Heart right ventricle (tissue), 16 donors: ENCODE data around the gene TBC1D12. TPM values are rescaled to one million over a fixed set of nuclear protein-coding genes. Genes with fewer than 3 reads are reported as not detected.
A peak's percentile ranks its signal among the peaks of the same experiment; 100 is the strongest.

ENCODE experiments used
- ATAC-seq, 8 donors: fragments of 200-7000 bp; cut with Tn5 transposase; one replicate each; pipeline ENCODE4 v1.9.1; 2020; ENCODE audit warnings: mild to moderate bottlenecking in 8 of 8, moderate library complexity in 8 of 8, moderate number of reproducible peaks in 1 of 8
- DNase-seq, 2 donors: peaks; one replicate each; pipeline ENCODE4 v3.0.0-alpha.2; 2020
- H3K27ac ChIP-seq, 10 donors: fragments of 200-600 bp; sonication (generic) in 2 of 10; one replicate each; pipeline versions ENCODE4 v1.5.0 to v1.8.0; 2020 to 2022; ENCODE audit warnings: mild to moderate bottlenecking in 3 of 10
- H3K27me3 ChIP-seq, 7 donors: fragments of 200-600 bp; one replicate each; pipeline ENCODE4 v1.8.0; 2021 to 2022; ENCODE audit warnings: mild to moderate bottlenecking in 2 of 7
- H3K36me3 ChIP-seq, 9 donors: fragments of 200-600 bp; sonication (generic) in 1 of 9; one replicate each; pipeline versions ENCODE4 v1.5.0 to v1.8.0; 2020 to 2022; ENCODE audit warnings: mild to moderate bottlenecking in 2 of 9
- H3K4me1 ChIP-seq, 9 donors: fragments of 200-600 bp; sonication (generic) in 1 of 9; one replicate each; pipeline versions ENCODE4 v1.5.0 to v1.8.0; 2020 to 2022; ENCODE audit warnings: mild to moderate bottlenecking in 4 of 9
- H3K4me3 ChIP-seq, 10 donors: fragments of 200-600 bp; sonication (generic) in 2 of 10; one replicate each; pipeline versions ENCODE4 v1.5.0 to v1.8.0; 2020 to 2022; ENCODE audit warnings: mild to moderate bottlenecking in 7 of 10, moderate library complexity in 2 of 10
- H3K9me3 ChIP-seq, 11 donors: fragments of 200-600 bp in 10 of 11; sonication (generic) in 2 of 11; one replicate each; pipeline versions ENCODE4 v1.5.0 to v1.8.0; 2013 to 2022; ENCODE audit warnings: mild to moderate bottlenecking in 2 of 11, control low read depth in 1 of 11, moderate library complexity in 1 of 11
- WGBS, 2 donors: extraction: QIAGEN DNeasy Blood & Tissue Kit; methylation state at CpG; one replicate each; pipeline ENCODE4 v1.1.7; 2013; ENCODE audit warnings: inconsistent platforms in 1 of 2; 5-methylcytosine and 5-hydroxymethylcytosine counted together
- intact Hi-C, 10 donors: fragments of 100-400 bp; cut with DNase I; formaldehyde crosslinking; loops; one replicate each; pipeline versions ENCODE4 v1.11.1 to v1.14.2; 2022
- long read RNA-seq, 3 donors: library from polyadenylated mRNA; unstranded; transcript quantifications; one replicate each; pipeline ENCODE4 v2.0.0, GENCODE V29; 2020 to 2021
- polyA plus RNA-seq, 2 donors: library from polyadenylated mRNA; stranded (reverse); fragments of 200-250 nt; gene quantifications; one replicate each; pipeline ENCODE4 v1.2.3, GENCODE V29; 2013
- total RNA-seq, 10 donors: library from RNA; stranded (reverse); fragmentation: NEBNext Ultra II Directional in 3 of 10; extraction: Animal tissue kit (Norgen Biotek cat#: 25700) in 3 of 10; gene quantifications; one replicate each; pipeline versions ENCODE4 v1.2.1 to v1.2.4, GENCODE V29; 2021 to 2023
- TF ChIP-seq, protein P1 (sequence below), 9 donors: fragments of 200-600 bp; sonication (generic) in 2 of 9; IDR thresholded peaks; one replicate each; pipeline versions ENCODE4 v1.5.0 to v1.8.0; 2021 to 2022; ENCODE audit warnings: antibody characterized with exemption in 9 of 9, mild to moderate bottlenecking in 5 of 9, moderate library complexity in 1 of 9
- donor health status: Arrhythmogenic right ventricular cardiomyopathy.
- donor health status: ischemic (EF 13 %, LVEDD 7.1; RV severe dilation, severe dysfunction).
- donor health status: healthy with polysubstance abuse.
- donor health status: DM: no; HTN: yes; CAD: no.
- donor health status: DM: no; HTN: no; CAD: no.
- donor health status: ischemic (EF 25% LVEDD 6.9; RV normal size, moderate dysfunction).
- donor health status: ischemic (EF 25% LVEDD 5.7; RV mildly dilated, moderate dysfunction).
- donor health status: healthy.
- donor health status: DM: yes; HTN: yes; CAD: no.
- donor health status: Ischemic cardiomyopathy.
- donor health status: ischemic (EF 35%, LVEDD 5.7; RV mildly dilated, moderate dysfunction).
- donor health status: nonischemic (EF 11% LVEDD 7.7; RV severe dilation, severe dysfunction).
- donor health status: DM: yes; HTN: yes; CAD: no.
- donor health status: PGD.
- donor health status: ischemic (EF 29% LVEDD 5.4; RV normal size, mild dysfunction).
- donor health status: nonischemic (EF 23%, LVEDD 6.1; RV moderate dilation, normal function).

TBC1D12 gene
- total RNA-seq: 1 to 10 TPM; 4.1 to 7.2 (median 5.0) TPM
- 10 to 100 TPM in 1 of 2 donors, 1 to 10 TPM in 1; 3.7 to 22.9 TPM for polyA plus RNA-seq
- long read RNA-seq, donor 1, full-length matches to known transcripts: 7 of 16 reads
- long read RNA-seq, donor 1, partial matches to known transcripts: 5 of 16 reads
- long read RNA-seq, donor 1, other reads (novel, unspliced or antisense): 4 of 16 reads
- long read RNA-seq, donor 2, full-length matches to known transcripts: 6 of 14 reads
- long read RNA-seq, donor 2, partial matches to known transcripts: 6 of 14 reads
- long read RNA-seq, donor 2, other reads (novel, unspliced or antisense): 2 of 14 reads
- long read RNA-seq, donor 3, partial matches to known transcripts: 1 of 2 reads
- long read RNA-seq, donor 3, other reads (novel, unspliced or antisense): 1 of 2 reads

DNA sequence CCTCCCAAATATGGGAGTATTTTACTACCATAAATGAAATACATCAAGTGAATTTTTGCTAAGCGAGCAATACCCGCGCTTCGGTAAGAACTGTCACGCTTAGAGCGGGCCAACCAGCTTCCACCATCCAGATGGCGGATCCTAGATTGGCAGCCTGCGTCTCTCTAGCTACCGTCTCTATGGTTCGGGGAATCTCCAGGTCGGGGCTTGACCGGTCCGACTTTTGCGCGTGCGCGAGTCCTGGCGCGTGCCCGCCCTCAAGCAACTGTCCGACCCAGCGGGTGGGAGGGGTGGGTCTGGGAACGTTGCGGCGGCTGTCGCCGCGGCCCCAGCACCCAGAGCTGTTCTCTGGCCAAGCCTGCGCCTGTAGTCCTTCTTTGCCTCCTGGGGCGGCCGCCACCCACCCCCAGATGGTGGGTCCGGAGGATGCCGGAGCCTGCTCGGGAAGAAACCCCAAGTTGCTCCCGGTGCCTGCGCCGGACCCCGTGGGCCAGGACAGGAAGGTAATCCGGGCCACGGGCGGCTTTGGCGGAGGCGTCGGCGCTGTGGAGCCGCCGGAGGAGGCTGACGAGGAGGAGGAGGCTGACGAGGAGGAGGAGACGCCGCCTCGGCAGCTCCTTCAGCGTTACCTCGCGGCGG lies at the start of gene TBC1D12:
Gene TBC1D12 (plus strand): TSS at position 338 of the 639 bp plus-strand sequence. CDS start 73 bp downstream, at position 411.
- Histone ChIP-seq H3K9me3 (no peaks in the 10 kb centered on the region), H3K27ac (peak within 1 kb of the TSS; percentile 83 to 97 (median 94)), H3K36me3 (no peaks in the 10 kb centered on the region), H3K4me1 (peaks cover 4 to 38% (median 20%) of the 10 kb centered on the region in 9 donors), H3K27me3 (peaks cover 0 to 68% (median 0%) of the 10 kb centered on the region in 7 donors), H3K4me3 (peak within 1 kb of the TSS; percentile 53 to 98 (median 89))
- DNase-seq: peak; percentile 96 to 97
- ATAC-seq: peak; percentile 97 to 99 (median 99)
- TF ChIP-seq, protein P1, sequence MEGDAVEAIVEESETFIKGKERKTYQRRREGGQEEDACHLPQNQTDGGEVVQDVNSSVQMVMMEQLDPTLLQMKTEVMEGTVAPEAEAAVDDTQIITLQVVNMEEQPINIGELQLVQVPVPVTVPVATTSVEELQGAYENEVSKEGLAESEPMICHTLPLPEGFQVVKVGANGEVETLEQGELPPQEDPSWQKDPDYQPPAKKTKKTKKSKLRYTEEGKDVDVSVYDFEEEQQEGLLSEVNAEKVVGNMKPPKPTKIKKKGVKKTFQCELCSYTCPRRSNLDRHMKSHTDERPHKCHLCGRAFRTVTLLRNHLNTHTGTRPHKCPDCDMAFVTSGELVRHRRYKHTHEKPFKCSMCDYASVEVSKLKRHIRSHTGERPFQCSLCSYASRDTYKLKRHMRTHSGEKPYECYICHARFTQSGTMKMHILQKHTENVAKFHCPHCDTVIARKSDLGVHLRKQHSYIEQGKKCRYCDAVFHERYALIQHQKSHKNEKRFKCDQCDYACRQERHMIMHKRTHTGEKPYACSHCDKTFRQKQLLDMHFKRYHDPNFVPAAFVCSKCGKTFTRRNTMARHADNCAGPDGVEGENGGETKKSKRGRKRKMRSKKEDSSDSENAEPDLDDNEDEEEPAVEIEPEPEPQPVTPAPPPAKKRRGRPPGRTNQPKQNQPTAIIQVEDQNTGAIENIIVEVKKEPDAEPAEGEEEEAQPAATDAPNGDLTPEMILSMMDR (IDR thresholded peaks at IDR 0.05): no peak
- 0% methylated on average over 54 to 56 of the region's 56 CpGs for WGBS, 2 donors
- intact Hi-C loops: loop anchor here in 6 of 10 donors (1.0 to 5.0 kb wide), 4 partner anchors 39 to 40 kb away; partner anchors contain the start of gene NOC3L (in 5 of the 6)

DNA sequence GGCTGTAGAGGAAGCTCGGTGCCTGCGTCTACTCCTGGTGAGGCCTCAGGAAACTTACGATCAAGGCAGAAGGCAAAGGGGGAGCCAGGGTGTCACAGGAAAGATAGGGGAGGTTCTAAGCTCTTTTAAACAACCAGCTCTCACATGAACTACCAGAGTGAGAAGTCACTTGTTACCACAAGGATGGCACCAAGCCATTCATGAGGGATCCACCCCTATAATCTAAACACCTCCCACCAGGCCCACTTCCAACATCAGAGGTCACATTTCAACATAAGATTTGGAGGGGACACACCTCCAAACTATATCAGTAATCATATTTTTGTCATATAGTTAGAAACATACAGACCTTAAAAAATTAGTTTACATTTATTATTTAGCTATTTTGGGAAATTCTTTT lies 49.0 kb upstream of the TBC1D12 start:
- Histone ChIP-seq H3K36me3 (peaks cover 0 to 100% (median 23%) of the 10 kb centered on the region in 9 donors), H3K27me3 (no peaks in the 10 kb centered on the region), H3K4me3 (no peak overlapping the region), H3K27ac (no peak overlapping the region), H3K9me3 (no peaks in the 10 kb centered on the region), H3K4me1 (no peaks in the 10 kb centered on the region)
- intact Hi-C loops: no loop called here
- ATAC-seq (no peak), DNase-seq (no peak)
- TF ChIP-seq, protein P1 (IDR thresholded peaks at IDR 0.05): no peak
- 93 to 96% methylated on average over 3 of the region's 3 CpGs for WGBS, 2 donors

DNA sequence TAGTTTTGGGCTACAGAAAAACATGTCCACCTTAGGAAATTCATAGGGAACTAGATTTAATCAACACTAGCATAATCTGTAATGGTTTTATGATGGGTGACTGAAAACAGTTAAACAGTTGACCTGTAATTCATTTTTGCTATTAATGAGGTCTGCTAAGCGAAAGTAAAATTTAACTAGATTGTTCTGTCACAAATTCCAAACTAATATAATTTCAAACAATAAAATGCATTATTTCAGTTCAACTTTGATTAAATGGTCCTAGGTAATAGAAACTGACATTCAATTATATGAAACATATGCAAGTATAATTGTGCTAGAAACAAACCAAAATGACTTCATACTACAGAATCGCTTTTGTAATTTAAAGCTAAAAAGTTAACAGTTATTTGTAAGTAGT lies 46.5 kb upstream of the TBC1D12 start:
- no peak for ATAC-seq
- intact Hi-C loops: no loop called here
- Histone ChIP-seq H3K27me3 (no peaks in the 10 kb centered on the region), H3K4me1 (peaks cover 0 to 6% (median 1%) of the 10 kb centered on the region in 9 donors), H3K9me3 (no peaks in the 10 kb centered on the region), H3K27ac (no peak overlapping the region), H3K4me3 (no peak overlapping the region), H3K36me3 (peaks cover 0 to 96% (median 20%) of the 10 kb centered on the region in 9 donors)
- no peak for DNase-seq
- TF ChIP-seq, protein P1 (IDR thresholded peaks at IDR 0.05): no peak
- 97% methylated on average over 2 of the region's 2 CpGs for WGBS, 2 donors

DNA sequence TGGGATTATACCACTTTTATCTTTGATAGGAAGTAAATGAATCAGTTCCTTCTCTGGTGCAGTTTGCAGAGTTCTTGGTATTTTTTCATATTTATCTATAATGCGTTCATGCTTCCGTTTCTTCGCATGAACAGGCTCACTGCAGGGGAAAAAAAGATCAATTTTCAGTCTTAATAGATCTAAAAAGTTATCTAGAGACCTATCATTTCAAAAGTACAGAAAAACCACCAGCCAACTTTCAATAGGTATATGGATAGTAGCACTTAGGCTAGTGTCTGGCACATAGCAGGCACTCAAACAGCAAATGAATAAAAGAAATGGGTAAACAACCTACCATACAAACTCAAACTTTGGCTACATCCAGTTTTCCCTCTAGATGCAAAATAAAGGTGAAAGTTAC lies 45.1 kb upstream of the TBC1D12 start:
- Histone ChIP-seq H3K9me3 (no peaks in the 10 kb centered on the region), H3K4me1 (peaks cover 6 to 19% (median 15%) of the 10 kb centered on the region in 9 donors), H3K27ac (no peak overlapping the region), H3K36me3 (peaks cover 0 to 84% (median 20%) of the 10 kb centered on the region in 9 donors), H3K4me3 (no peak overlapping the region), H3K27me3 (no peaks in the 10 kb centered on the region)
- ATAC-seq (no peak), DNase-seq (no peak)
- intact Hi-C loops: no loop called here
- WGBS, 2 donors: 94 to 95% methylated on average over 3 of the region's 3 CpGs
- TF ChIP-seq, protein P1 (IDR thresholded peaks at IDR 0.05): no peak
